Measurements from ENCODE around the gene PTDSS2.
"Not testable (repeated sequence)": the region's sequence is repeated elsewhere in the genome, so short reads cannot be mapped to it uniquely, and the experiment has no call there.

PTDSS2 gene

DNA sequence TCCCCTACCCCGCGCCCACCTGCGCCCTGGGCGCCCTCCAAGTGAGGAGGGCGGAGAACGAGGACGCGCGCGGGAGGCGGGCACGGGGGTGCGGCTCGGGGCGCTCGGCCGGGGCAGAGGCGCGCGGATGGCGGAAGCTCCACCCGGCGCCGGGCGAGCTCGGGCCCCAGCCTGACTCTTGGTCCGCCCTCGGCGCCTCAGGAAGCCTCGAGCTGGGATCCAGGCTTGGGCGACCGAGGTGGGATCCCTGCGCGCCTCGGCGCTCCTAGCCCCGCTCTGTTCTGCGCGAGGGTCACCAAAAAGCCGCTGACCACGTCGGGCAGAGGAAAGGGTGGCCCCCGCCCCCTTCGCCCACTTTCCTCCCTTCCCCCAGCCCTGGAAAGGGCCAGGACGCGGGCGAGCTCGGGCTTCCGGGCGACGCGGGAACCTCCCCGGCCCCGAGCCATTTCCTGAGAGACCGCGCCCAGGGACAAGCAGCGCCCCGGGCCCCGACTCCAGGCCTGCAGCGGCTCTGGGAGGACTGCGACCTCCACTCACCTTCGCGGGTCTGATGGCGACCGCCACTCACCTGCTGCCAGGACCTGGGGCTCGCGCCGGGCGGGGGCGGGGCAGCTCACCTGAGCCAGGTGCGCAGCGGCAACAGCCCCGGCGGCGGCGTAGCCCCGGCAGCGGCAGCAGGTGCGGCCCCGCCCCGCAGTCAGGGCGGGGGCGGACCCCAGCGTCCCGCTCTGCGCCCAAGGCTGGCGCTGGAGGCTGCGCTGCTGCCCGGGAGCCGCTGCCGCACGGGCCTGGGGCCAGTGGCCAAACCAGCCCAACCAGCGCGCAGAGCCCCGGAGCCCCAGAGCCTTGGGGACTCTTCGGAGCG is 33.1 kb upstream of the PTDSS2 start:
- Histone ChIP-seq H3K4me3 (ENCODE audit: low read depth in 1 of 2, low read length in 2 of 2) (no peak overlapping the region), H3K4me1 (ENCODE audit: insufficient read depth, low read length) (no peaks in the 10 kb centered on the region), H3K27me3 (ENCODE audit: control insufficient read depth in 1 of 2, insufficient read depth in 2 of 2, low read length in 2 of 2) (peaks cover 6 to 54% of the 10 kb centered on the region in 2 donors)

DNA sequence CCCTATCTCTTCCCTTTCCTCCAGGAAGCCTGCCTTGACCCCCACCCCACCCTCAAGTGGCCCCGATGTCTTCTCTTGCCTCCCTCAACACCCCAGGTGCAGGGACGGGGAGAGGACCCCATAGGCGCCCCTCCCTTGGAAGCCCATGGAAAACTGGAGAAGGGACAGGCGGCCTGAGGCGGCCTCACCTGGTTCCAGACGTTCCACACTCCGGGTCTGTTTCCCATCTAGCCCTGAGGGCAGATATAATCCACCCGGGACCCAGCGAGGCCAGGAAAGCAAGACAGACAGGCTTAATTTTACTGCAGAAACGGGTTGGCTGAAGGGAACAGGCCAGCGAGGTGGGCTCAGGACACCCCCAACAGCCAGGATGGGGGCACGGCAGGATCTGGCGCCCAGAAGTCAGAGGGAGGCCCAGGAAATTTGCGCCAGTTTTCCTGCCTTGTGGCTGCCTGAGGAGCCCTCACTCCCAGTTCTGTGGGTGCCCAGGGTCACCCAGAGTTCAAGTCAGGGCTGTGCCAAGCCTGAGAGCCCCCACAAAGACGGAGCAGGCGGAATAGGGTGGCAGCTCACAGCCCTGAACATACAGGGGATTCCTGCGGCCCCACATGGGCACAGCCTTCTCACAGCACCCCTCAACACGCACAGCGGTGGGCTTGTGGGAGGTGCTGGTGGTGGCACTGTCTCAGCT is 32.3 kb upstream of the PTDSS2 start:
- Histone ChIP-seq H3K9ac (ENCODE audit: low read length) (no peak overlapping the region), H3K4me1 (ENCODE audit: insufficient read depth, low read length) (no peaks in the 10 kb centered on the region), H3K4me3 (ENCODE audit: low read depth in 1 of 2, low read length in 2 of 2) (no peak overlapping the region), H3K27me3 (ENCODE audit: control insufficient read depth in 1 of 2, insufficient read depth in 2 of 2, low read length in 2 of 2) (peaks cover 6 to 54% of the 10 kb centered on the region in 2 donors), H3K36me3 (ENCODE audit: insufficient read depth, low read length) (no peaks in the 10 kb centered on the region), H3K9me3 (ENCODE audit: low read length) (no peaks in the 10 kb centered on the region), H3K27ac (ENCODE audit: low read depth, low read length) (no peak overlapping the region)

More for the DNA sequence above, 33.1 kb upstream of the PTDSS2 start:
- no peak overlapping the region for H3K27ac ChIP-seq (ENCODE audit: low read depth, low read length)
- H3K36me3 ChIP-seq (ENCODE audit: insufficient read depth, low read length) = no peaks in the 10 kb centered on the region
- no peaks in the 10 kb centered on the region for H3K9me3 ChIP-seq (ENCODE audit: low read length)
- H3K9ac ChIP-seq (ENCODE audit: low read length) = no peak overlapping the region

DNA sequence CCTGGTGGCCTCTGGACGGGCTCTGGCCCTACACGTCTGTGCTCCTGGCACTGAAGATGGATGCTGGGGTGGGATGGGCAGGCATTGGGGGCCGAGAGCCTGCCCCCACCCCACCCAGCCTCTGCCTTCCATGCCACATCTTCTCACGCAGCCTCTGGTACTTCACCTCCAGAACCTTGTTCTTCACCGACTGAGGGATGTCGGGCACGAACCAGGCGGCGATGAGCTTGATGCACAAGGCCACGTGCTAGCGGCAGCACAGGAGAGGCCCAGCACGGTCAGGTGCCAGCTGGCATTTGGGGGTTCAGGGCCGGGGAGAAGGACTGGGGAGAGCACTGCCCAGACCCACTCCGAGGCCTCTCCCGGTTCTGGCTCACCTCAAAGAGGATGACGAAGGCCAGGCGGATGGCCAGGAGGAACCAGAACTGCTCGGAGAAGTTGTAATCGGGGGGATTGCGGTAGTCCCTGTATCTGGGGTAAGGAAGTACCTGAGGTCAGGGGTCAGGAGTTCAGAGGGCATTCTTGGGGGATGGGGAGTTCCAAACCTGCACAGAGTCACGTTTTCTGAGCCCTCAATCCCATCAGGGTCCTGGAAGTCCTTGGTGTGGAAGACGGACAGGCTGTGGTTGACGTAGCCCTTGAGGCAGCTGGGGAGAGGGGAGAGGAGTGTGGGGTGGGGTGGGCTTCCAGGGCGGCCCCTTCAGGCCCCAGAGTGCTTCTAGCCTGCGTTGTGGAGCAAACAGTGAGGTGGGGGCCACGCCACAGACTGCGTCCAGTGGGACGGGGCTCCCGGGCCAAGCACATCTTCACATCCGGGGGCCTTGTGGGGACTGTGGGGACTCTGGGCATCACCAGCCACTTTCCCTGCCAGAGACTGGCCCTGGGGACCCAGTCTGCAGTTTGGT is 31.5 kb upstream of the PTDSS2 start:
- H3K9ac ChIP-seq (ENCODE audit: low read length) = no peak overlapping the region
- H3K27me3 ChIP-seq (ENCODE audit: control insufficient read depth in 1 of 2, insufficient read depth in 2 of 2, low read length in 2 of 2) = peaks cover 6 to 54% of the 10 kb centered on the region in 2 donors
- no peak overlapping the region for H3K27ac ChIP-seq (ENCODE audit: low read depth, low read length)
- H3K36me3 ChIP-seq (ENCODE audit: insufficient read depth, low read length) = no peaks in the 10 kb centered on the region
- H3K9me3 ChIP-seq (ENCODE audit: low read length) = no peaks in the 10 kb centered on the region
- H3K4me1 ChIP-seq (ENCODE audit: insufficient read depth, low read length) = no peaks in the 10 kb centered on the region
- no peak overlapping the region for H3K4me3 ChIP-seq (ENCODE audit: low read depth in 1 of 2, low read length in 2 of 2)

DNA sequence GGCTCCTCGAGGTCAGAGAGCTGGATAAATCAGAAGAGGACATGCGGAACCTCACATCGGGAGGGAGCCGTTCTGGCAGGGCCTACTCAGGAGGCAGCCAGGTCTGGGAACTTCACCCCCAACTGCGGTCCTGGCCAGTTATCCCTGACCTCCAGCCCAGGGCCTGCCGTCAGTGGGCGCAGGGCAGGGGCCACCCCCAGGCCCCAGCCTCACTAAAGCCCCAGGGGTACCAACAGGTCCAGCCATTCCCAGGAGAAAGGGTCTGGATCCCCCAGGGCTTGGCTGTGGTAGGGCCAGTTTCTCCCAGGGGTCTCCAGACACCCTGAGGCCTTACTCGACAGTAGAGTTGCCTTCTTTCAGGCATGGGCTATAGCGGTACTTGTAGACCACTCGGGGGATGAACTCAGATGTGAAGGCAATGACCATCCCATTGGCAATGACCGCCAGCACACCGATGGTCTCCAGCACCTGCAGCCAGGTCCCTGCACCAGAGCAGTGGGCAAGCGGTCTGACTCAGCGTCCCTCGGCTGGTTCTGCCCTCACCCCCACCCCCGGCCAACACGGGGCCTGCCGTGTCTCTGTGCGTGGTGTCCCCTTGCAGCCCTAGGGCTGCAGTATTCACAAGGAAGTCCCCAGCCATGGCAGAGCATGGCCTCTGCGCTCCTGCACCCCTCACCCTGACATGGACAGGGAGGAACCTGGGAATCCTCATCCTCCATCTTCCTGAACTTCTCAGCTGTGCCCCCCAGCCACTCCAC is 30.7 kb upstream of the PTDSS2 start:
- Histone ChIP-seq H3K4me1 (ENCODE audit: insufficient read depth, low read length) (no peaks in the 10 kb centered on the region), H3K27ac (ENCODE audit: low read depth, low read length) (no peak overlapping the region), H3K4me3 (ENCODE audit: low read depth in 1 of 2, low read length in 2 of 2) (no peak overlapping the region), H3K9ac (ENCODE audit: low read length) (no peak overlapping the region), H3K27me3 (ENCODE audit: control insufficient read depth in 1 of 2, insufficient read depth in 2 of 2, low read length in 2 of 2) (peaks cover 6 to 54% of the 10 kb centered on the region in 2 donors), H3K36me3 (ENCODE audit: insufficient read depth, low read length) (no peaks in the 10 kb centered on the region), H3K9me3 (ENCODE audit: low read length) (no peaks in the 10 kb centered on the region)

DNA sequence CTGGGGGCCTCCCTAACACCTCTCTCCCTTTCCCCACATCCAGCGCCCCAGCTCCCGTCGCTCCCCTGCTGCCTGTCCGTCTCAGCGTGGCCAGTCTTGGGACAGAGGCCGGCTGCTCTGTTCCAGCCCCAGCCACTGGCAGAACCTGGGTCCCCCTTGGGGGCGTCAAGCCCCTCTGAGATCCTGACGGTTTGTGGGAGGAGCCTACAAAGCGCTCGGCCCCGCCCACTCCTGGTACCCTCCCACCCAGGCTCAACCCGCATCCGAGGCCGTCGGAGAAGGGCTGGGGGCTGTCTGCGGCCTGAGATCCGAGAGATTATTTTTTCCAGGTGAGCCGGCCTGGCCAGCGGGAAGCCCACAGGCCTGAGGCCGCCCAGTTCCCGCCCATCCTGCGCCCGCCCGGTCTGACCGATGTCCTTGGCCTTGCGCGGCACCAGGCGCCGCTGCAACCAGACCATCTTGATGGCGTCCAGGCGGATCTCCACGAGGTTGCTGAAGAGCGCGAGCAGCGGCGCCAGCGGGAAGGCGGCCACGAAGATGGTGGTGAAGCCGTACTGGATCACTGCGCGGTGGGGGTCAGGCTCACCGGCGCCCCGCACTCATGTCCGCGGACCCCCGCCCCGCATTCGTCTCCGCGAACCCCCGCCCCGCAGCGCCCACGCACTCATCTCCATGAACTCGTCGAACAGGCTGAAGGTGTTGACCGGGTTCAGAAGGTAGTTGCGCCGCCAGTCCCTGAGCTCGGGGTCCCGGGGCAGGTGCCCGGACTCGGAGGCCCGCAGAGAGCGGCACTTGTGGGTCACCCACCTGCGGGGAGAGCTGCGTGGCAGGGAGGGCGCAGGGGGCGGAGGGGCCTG is 29.8 kb upstream of the PTDSS2 start:
- Histone ChIP-seq H3K4me1 (ENCODE audit: insufficient read depth, low read length) (no peaks in the 10 kb centered on the region), H3K9ac (ENCODE audit: low read length) (no peak overlapping the region), H3K27me3 (ENCODE audit: control insufficient read depth in 1 of 2, insufficient read depth in 2 of 2, low read length in 2 of 2) (peaks cover 6 to 52% of the 10 kb centered on the region in 2 donors), H3K36me3 (ENCODE audit: insufficient read depth, low read length) (no peaks in the 10 kb centered on the region), H3K4me3 (ENCODE audit: low read depth in 1 of 2, low read length in 2 of 2) (no peak overlapping the region), H3K27ac (ENCODE audit: low read depth, low read length) (no peak overlapping the region), H3K9me3 (ENCODE audit: low read length) (no peaks in the 10 kb centered on the region)

DNA sequence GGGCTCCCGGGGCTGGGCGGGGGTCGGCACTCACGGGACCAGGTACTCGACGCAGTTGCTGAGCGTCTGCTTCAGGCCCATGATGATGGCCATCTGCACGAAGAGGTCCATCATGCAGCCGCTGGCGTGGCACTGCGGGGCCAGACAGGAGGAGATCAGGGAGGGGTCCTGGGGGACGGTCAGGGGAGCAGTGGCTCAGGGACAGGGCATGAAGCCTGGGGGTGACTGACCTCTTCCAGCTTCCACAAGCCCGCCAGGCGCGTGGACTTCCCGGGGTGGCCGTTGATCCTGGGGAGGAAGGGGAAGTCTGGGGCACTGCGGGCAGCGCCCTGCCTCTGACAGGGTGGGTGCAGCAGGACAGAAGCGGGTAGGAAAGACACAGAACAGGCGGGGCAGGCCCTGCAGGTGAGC is 29.2 kb upstream of the PTDSS2 start:
- Histone ChIP-seq H3K9ac (ENCODE audit: low read length) (no peak overlapping the region), H3K4me1 (ENCODE audit: insufficient read depth, low read length) (no peaks in the 10 kb centered on the region), H3K4me3 (ENCODE audit: low read depth in 1 of 2, low read length in 2 of 2) (no peak overlapping the region), H3K27ac (ENCODE audit: low read depth, low read length) (no peak overlapping the region), H3K9me3 (ENCODE audit: low read length) (no peaks in the 10 kb centered on the region), H3K36me3 (ENCODE audit: insufficient read depth, low read length) (no peaks in the 10 kb centered on the region), H3K27me3 (ENCODE audit: control insufficient read depth in 1 of 2, insufficient read depth in 2 of 2, low read length in 2 of 2) (peaks cover 6 to 45% of the 10 kb centered on the region in 2 donors)

DNA sequence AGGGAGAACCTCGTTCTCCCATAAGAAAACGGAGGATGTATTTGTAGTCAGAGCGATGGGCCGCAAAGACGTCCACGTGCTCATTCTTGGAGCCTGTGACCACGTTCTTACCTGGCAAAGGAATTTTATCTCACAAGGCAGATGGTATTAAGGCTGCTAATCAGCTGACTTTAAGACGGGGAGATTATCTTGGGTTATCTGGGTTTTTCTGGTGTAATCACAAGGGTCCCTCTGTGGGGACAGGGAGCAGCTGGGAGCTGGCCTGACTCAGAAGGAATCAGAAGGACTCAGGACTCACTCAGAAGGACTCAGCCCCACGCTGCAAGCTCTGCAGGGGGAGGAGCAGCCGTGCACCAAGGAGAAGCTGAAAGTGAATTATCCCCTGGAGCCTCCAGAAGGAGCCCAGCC is 27.8 kb upstream of the PTDSS2 start:
- Histone ChIP-seq H3K36me3 (ENCODE audit: insufficient read depth, low read length) (no peaks in the 10 kb centered on the region), H3K9me3 (ENCODE audit: low read length) (no peaks in the 10 kb centered on the region), H3K4me1 (ENCODE audit: insufficient read depth, low read length) (no peaks in the 10 kb centered on the region), H3K9ac (ENCODE audit: low read length) (no peak overlapping the region), H3K4me3 (ENCODE audit: low read depth in 1 of 2, low read length in 2 of 2) (no peak overlapping the region), H3K27me3 (ENCODE audit: control insufficient read depth in 1 of 2, insufficient read depth in 2 of 2, low read length in 2 of 2) (peaks cover 6 to 33% of the 10 kb centered on the region in 2 donors), H3K27ac (ENCODE audit: low read depth, low read length) (no peak overlapping the region)

DNA sequence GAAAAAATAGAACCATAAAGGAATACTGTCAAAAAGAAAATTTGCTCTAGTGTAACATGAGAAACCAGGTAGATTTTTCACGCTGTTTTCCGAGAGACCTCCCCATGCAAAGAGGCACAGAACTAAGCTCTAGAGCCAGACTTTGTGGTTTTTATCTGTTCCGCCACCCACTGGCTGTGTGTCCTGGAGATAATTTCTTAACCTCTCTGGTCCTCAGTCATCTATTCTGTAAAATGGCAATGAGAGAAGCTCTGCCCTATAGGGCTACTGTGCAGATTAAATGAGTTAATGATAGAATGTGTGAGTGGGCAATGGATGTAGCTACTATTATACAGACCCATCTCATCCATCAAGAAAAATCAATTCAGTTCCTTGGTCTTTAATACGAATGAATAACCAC is 25.8 kb upstream of the PTDSS2 start:
- H3K36me3 ChIP-seq (ENCODE audit: insufficient read depth, low read length) = no peaks in the 10 kb centered on the region
- H3K4me1 ChIP-seq (ENCODE audit: insufficient read depth, low read length) = no peaks in the 10 kb centered on the region
- no peak overlapping the region for H3K27ac ChIP-seq (ENCODE audit: low read depth, low read length)
- peaks cover 0 to 13% of the 10 kb centered on the region in 2 donors for H3K27me3 ChIP-seq (ENCODE audit: control insufficient read depth in 1 of 2, insufficient read depth in 2 of 2, low read length in 2 of 2)
- no peaks in the 10 kb centered on the region for H3K9me3 ChIP-seq (ENCODE audit: low read length)
- H3K9ac ChIP-seq (ENCODE audit: low read length) = no peak overlapping the region
- H3K4me3 ChIP-seq (ENCODE audit: low read depth in 1 of 2, low read length in 2 of 2) = no peak overlapping the region

DNA sequence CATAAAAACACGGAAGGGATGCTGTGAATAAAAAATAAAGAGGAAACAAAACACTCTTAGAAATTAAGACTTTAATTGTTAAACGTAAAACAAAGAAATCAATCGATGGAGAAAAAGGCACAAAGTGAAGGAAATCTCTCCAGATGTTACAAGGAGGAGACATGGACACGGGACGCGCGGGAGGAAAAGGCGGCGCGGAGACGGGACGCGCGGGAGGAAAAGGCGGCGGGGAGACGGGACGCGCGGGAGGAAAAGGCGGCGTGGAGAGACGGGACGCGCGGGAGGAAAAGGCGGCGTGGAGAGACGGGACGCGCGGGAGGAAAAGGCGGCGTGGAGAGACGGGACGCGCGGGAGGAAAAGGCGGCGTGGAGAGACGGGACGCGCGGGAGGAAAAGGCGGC is 25.3 kb upstream of the PTDSS2 start:
- not testable (repeated sequence) for H3K9ac ChIP-seq (ENCODE audit: low read length); H3K9me3 ChIP-seq (ENCODE audit: low read length); H3K36me3 ChIP-seq (ENCODE audit: insufficient read depth, low read length); H3K27ac ChIP-seq (ENCODE audit: low read depth, low read length); H3K27me3 ChIP-seq (ENCODE audit: control insufficient read depth in 1 of 2, insufficient read depth in 2 of 2, low read length in 2 of 2); H3K4me1 ChIP-seq (ENCODE audit: insufficient read depth, low read length); H3K4me3 ChIP-seq (ENCODE audit: low read depth in 1 of 2, low read length in 2 of 2)

DNA sequence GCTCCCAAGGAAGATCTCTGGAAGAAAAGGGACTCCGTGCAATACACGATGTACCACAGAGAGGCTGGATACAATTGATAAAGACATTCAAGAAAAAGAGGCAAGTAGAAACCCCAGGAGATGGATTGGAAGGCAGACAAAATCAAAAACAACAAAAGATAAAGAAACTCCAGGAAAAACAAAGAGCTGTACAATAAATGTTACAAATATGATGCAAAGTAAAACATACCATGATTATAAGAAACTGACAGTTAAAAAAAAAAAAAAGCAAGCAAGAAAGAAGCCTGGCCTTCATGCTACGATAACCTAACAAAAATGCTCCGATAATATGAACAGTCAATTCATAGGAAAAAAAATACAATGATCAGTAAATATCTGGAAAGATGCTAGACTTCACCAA is 24.8 kb upstream of the PTDSS2 start:
- peaks cover 0 to 3% of the 10 kb centered on the region in 2 donors for H3K27me3 ChIP-seq (ENCODE audit: control insufficient read depth in 1 of 2, insufficient read depth in 2 of 2, low read length in 2 of 2)
- no peaks in the 10 kb centered on the region for H3K36me3 ChIP-seq (ENCODE audit: insufficient read depth, low read length)
- no peak overlapping the region for H3K4me3 ChIP-seq (ENCODE audit: low read depth in 1 of 2, low read length in 2 of 2)
- H3K9ac ChIP-seq (ENCODE audit: low read length) = no peak overlapping the region
- no peak overlapping the region for H3K27ac ChIP-seq (ENCODE audit: low read depth, low read length)
- no peaks in the 10 kb centered on the region for H3K9me3 ChIP-seq (ENCODE audit: low read length)
- no peaks in the 10 kb centered on the region for H3K4me1 ChIP-seq (ENCODE audit: insufficient read depth, low read length)
